OCI-LY3 (cell line): ENCODE results near the gene POLG.

Experiments used
- CTCF ChIP-seq: fragments of 200-600, 300-600 bp; sonication (generic); IDR thresholded peaks from 2 replicates; pipeline ENCODE4 v1.5.1; 2014; ENCODE audit warnings: antibody characterized with exemption, low read length, low read depth
- EZH2phosphoT487 ChIP-seq: fragments of 200-600 bp; shearing (Covaris generic); IDR thresholded peaks from 2 replicates; pipeline ENCODE4 v1.6.1; 2018; ENCODE audit warnings: antibody characterized with exemption, mixed run types, low read depth

- no peak for TF ChIP-seq CTCF
- TF ChIP-seq EZH2phosphoT487, result no peak
Observed at GRCh38 chr15:89379818-89380217, 45.2 kb upstream of the POLG start.
